ENCODE data around the gene LMCD1. TPM values are rescaled to one million over a fixed set of nuclear protein-coding genes. Genes with fewer than 3 reads are reported as not detected.

LMCD1 gene
- total and polyA plus RNA-seq, 2 of the 8 experiments (the other 6 are each of a cell fraction or from before 2014, with no cell fraction given): 12.3 to 26.5 TPM

DNA sequence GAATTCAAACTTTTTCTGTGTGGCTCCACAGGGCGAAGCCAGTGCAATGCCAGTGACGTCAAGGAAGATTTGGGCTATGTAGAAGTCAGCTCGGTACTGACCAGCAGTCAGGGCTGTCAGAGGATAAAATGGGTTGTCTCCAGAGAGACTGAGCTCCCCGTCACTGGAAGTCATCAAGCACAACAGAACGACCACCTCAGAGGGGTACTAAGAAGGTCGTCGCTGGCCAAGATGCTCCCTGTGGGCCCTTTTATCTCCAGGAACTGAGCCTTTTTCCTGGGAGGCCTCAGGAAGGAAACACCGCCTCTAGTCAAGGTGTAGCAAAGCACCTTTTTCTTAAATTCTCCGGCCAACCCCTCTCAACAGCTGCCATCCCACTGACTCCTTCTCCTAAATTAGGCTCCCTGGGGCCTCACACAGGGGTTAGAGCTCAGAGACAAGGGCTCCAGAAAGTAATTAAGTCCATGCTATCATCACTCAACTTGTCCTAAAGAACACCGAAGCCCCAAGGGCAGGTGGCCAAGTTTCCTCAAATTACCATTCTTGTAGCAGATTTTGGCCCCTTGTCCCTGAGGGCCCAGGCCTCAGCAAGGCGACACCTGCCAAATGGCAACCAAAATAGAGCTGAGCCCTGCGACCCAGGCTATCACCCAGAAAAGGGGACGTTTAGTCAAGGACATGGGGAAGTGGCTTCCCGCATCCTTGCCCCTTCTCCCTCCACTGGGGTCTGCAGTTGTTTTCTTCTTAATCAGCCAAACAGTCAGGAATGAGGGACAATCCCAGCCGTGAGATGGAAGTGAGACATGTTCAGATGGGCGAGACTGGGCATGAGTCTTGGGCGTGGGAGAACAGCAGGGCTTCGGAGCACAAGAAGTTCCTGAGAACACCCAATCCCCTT lies 94.9 kb downstream of the LMCD1 start:
- H3K14ac ChIP-seq (ENCODE audit: insufficient read length): no peak overlapping the region
- no peak overlapping the region for H3K9ac ChIP-seq (replicated peaks in 1 of 4; ENCODE audit: extremely low read depth in 1 of 4, low read depth in 3 of 4, low read length in 3 of 4)
- 88% methylated on average over 18 of the region's 18 CpGs; no CpG with 5 or more reads in 1 of the 2 experiments for WGBS, 2 experiments (ENCODE audit: extremely low coverage in 1 of 2, insufficient coverage in 1 of 2, insufficient read length in 1 of 2, insufficient replicate concordance in 2 of 2, low coverage in 1 of 2, low lambda C conversion rate in 2 of 2, missing lambda C conversion rate in 1 of 2)
- TF ChIP-seq EP300 (IDR thresholded peaks at IDR 0.05; ENCODE audit: borderline replicate concordance in 1 of 2, low read depth in 2 of 2, low read length in 2 of 2) (no peak), FOSL1 (IDR thresholded peaks at IDR 0.05; ENCODE audit: insufficient read depth, low read depth, low read length) (no peak), NANOG (IDR thresholded peaks at IDR 0.05; ENCODE audit: insufficient read depth, low read depth, low read length, poor library complexity, severe bottlenecking) (no peak)
- no peak overlapping the region for H3K4me3 ChIP-seq (ENCODE audit: extremely low read depth in 1 of 4, insufficient read depth in 2 of 4, low read depth in 3 of 4, low read length in 4 of 4)
- no peak overlapping the region for H3K27ac ChIP-seq (ENCODE audit: low read depth, low read length)
- H2BK20ac ChIP-seq (ENCODE audit: low read length): no peak overlapping the region
- H3K9me3 ChIP-seq (ENCODE audit: insufficient read depth in 2 of 2, low read depth in 1 of 2, low read length in 1 of 2): no peaks in the 10 kb centered on the region
- peaks cover 3% of the 10 kb centered on the region; the same call in 1 of the 2 replicates for H3K23me2 ChIP-seq (ENCODE audit: low read depth, low read length)
- ChIA-PET POLR2A (ENCODE audit: partially characterized antibody) (interaction anchor here (0.6 kb wide), 1 partner anchor 92 kb away, joined by 3 read pairs; no protein-coding TSS in a partner anchor), CTCF (ENCODE audit: partially characterized antibody) (interaction anchor here (0.6 to 1.8 kb wide), 7 partner anchors 10 to 154 kb away, joined by 3 to 8 read pairs (median 3); no protein-coding TSS in a partner anchor)
- H3K18ac ChIP-seq (ENCODE audit: extremely low read depth, low read length): no peak overlapping the region
- H2AFZ ChIP-seq (ENCODE audit: low read length): no peak overlapping the region
- H4K8ac ChIP-seq (ENCODE audit: extremely low read depth, insufficient read depth, low read length): no peak overlapping the region
- no peaks in the 10 kb centered on the region for H3K4me1 ChIP-seq (replicated peaks in 1 of 4; ENCODE audit: control insufficient read depth in 3 of 4, insufficient read depth in 4 of 4, low read length in 3 of 4)
- no peak overlapping the region for H2BK120ac ChIP-seq (replicated peaks; ENCODE audit: low read depth, low read length)
- H2BK15ac ChIP-seq (ENCODE audit: low read length): no peak overlapping the region
- no peaks in the 10 kb centered on the region for H3K36me3 ChIP-seq (ENCODE audit: control insufficient read depth in 2 of 4, insufficient read depth in 4 of 4, low read length in 3 of 4)
- no peak overlapping the region for H3K56ac ChIP-seq (replicated peaks; ENCODE audit: insufficient read length, low read depth, low read length)
- H3K4ac ChIP-seq (replicated peaks; ENCODE audit: insufficient read length, low read depth, low read length): no peak overlapping the region
- H3K4me2 ChIP-seq (ENCODE audit: insufficient read depth in 1 of 2, low read depth in 2 of 2, low read length in 2 of 2): no peak overlapping the region
- no peak overlapping the region for H3K23ac ChIP-seq (ENCODE audit: insufficient read length)
- H4K91ac ChIP-seq (replicated peaks; ENCODE audit: insufficient read length, low read length): no peak overlapping the region
- no peak overlapping the region for H2BK12ac ChIP-seq (ENCODE audit: low read depth, low read length)
- H3K79me1 ChIP-seq (ENCODE audit: low read depth, low read length): no peaks in the 10 kb centered on the region
- H2BK5ac ChIP-seq (ENCODE audit: low read depth, low read length): no peak overlapping the region
- H2AK5ac ChIP-seq (ENCODE audit: low read depth, low read length): no peak overlapping the region
- no peak for FAIRE-seq
- no peaks in the 10 kb centered on the region for H3K27me3 ChIP-seq (replicated peaks in 1 of 4; ENCODE audit: control insufficient read depth in 3 of 4, extremely low read depth in 1 of 4, insufficient read depth in 3 of 4, low read length in 3 of 4)
- H4K20me1 ChIP-seq (replicated peaks in 1 of 2; ENCODE audit: control insufficient read depth in 1 of 2, insufficient read depth in 2 of 2, low read length in 2 of 2): peaks cover 0 to 1% of the 10 kb centered on the region in 2 experiments
- H3K79me2 ChIP-seq (ENCODE audit: control insufficient read depth in 1 of 2, insufficient read depth in 2 of 2, low read length in 2 of 2): no peaks in the 10 kb centered on the region
- peak in 1 of 2 experiments; percentile 37 for DNase-seq (ENCODE audit: low read depth in 1 of 2, low spot score in 2 of 2)
- no peak overlapping the region for H4K5ac ChIP-seq (ENCODE audit: insufficient read length, low read depth, low read length)

Data from H1 (cell line).